ENCODE measurements around the gene PFDN2.

PFDN2 gene

GRCh38 chr1:161117759-161118581 lies at the start of gene PFDN2, which contains the start of gene NIT1:
Gene PFDN2, minus strand, starts transcription at chr1:161118037. Its CDS starts 11 bp downstream, at chr1:161118026.
Gene NIT1, plus strand, starts transcription at chr1:161118105. Its CDS starts 72 bp downstream, at chr1:161118177.
- no peak for DNase-seq (ENCODE audit: extremely low read depth, low read depth)
- no peak for TF ChIP-seq CTCF (IDR thresholded peaks at IDR 0.05; ENCODE audit: low read depth, low read length)

GRCh38 chr1:161166669-161167548 lies 49.1 kb upstream of the PFDN2 start:
- no peak for DNase-seq (ENCODE audit: extremely low read depth, low read depth)
- no peak for TF ChIP-seq CTCF (IDR thresholded peaks at IDR 0.05; ENCODE audit: low read depth, low read length)

- DNase-seq (ENCODE audit: extremely low read depth, low read depth): peak; percentile 94
- TF ChIP-seq CTCF (IDR thresholded peaks at IDR 0.05; ENCODE audit: low read depth, low read length): peak; percentile 51
Measured at GRCh38 chr1:161165742-161166668, 48.2 kb upstream of the PFDN2 start, which contains the start of gene PPOX. Gene PPOX, plus strand, starts transcription at chr1:161166426. Its CDS starts 422 bp downstream, at chr1:161166848.

GRCh38 chr1:161164901-161165610 lies 47.2 kb upstream of the PFDN2 start:
- TF ChIP-seq CTCF (IDR thresholded peaks at IDR 0.05; ENCODE audit: low read depth, low read length): no peak
- no peak for DNase-seq (ENCODE audit: extremely low read depth, low read depth)

- TF ChIP-seq CTCF (IDR thresholded peaks at IDR 0.05; ENCODE audit: low read depth, low read length): no peak
- DNase-seq (ENCODE audit: extremely low read depth, low read depth): no peak
Measured at GRCh38 chr1:161163793-161164192, 46.0 kb upstream of the PFDN2 start.

- DNase-seq (ENCODE audit: extremely low read depth, low read depth): no peak
- no peak for TF ChIP-seq CTCF (IDR thresholded peaks at IDR 0.05; ENCODE audit: low read depth, low read length)
Measured at GRCh38 chr1:161162806-161163205, 45.0 kb upstream of the PFDN2 start.
